A549 (cell line): ENCODE measurements around the gene NUFIP1. TPM values are rescaled to one million over a fixed set of nuclear protein-coding genes. Genes with fewer than 3 reads are reported as not detected.

Experiments used
- ATAC-seq, 2 experiments: fragments of 200-7000 bp in 1 of 2; fragments of >200 bp in 1 of 2; cut with Nextera tagmentation in 1 of 2; cut with Tn5 transposase in 1 of 2; 3 replicates each; pipeline versions ENCODE4 v1.8.0 to v1.9.1; 2018 to 2020; ENCODE audit warnings: mild to moderate bottlenecking in 1 of 2, moderate library complexity in 1 of 2
- CTCF ChIA-PET: fragments of 300-600 bp; sonication (Branson Sonifier 250); formaldehyde crosslinking; extraction: SDS; loops from one replicate; lab custom pipeline; 2021; ENCODE audit warnings: antibody characterized with exemption, inconsistent platforms; lab: Yijun Ruan, JAX
- POLR2A ChIA-PET: fragments of 350-600 bp; formaldehyde crosslinking; extraction: SDS; loops from one replicate; lab custom pipeline; 2021; ENCODE audit warnings: antibody characterized with exemption, inconsistent platforms; lab: Yijun Ruan, JAX
- DNase-seq, 2 experiments: peaks; one replicate each; pipeline versions ENCODE4 v3.0.0 to v3.0.0-alpha.2; 2011 to 2016; ENCODE audit warnings: low read depth in 1 of 2, low spot score in 1 of 2
- FAIRE-seq: peaks from 2 replicates; lab custom pipeline; 2011; peaks lifted over from hg19 to GRCh38; lab: Jason Lieb, UNC
- H3K27ac ChIP-seq, 2 experiments: fragments of >200 bp; sonication (Bioruptor Twin); formaldehyde crosslinking; 3 replicates each; pipeline ENCODE4 v1.5.1; 2016 to 2017
- H3K4me1 ChIP-seq: fragments of >200 bp; sonication (Bioruptor Twin); formaldehyde crosslinking; 3 replicates; pipeline ENCODE4 v1.6.1; 2016
- H3K4me2 ChIP-seq: fragments of >200 bp; sonication (Bioruptor Twin); formaldehyde crosslinking; 3 replicates; pipeline ENCODE4 v1.6.1; 2016
- H3K4me3 ChIP-seq: fragments of >200 bp; sonication (Bioruptor Twin); formaldehyde crosslinking; 3 replicates; pipeline ENCODE4 v1.5.1; 2016
- H3K9me3 ChIP-seq: fragments of >200 bp; sonication (Bioruptor Twin); formaldehyde crosslinking; 3 replicates; pipeline ENCODE4 v1.6.1; 2016
- CBX8 ChIP-seq: fragments of 200-600 bp; sonication (generic); IDR thresholded peaks from 2 replicates; pipeline ENCODE4 v1.6.1; 2016
- CHD2 ChIP-seq: fragments of 150-350 bp; IDR thresholded peaks from 2 replicates; pipeline ENCODE4 v1.6.1; 2014; ENCODE audit warnings: low read length; ENCODE audit not compliant: partially characterized antibody
- CHD4 ChIP-seq: fragments of 200-600 bp; sonication (generic); IDR thresholded peaks from 2 replicates; pipeline ENCODE4 v1.6.1; 2016; ENCODE audit warnings: antibody characterized with exemption, mild to moderate bottlenecking, borderline replicate concordance
- CTCF ChIP-seq: fragments of >200 bp; sonication (Bioruptor Twin); formaldehyde crosslinking; IDR thresholded peaks from 3 replicates; pipeline ENCODE4 v1.5.1; 2016
- E2F6 ChIP-seq: IDR thresholded peaks from 2 replicates; pipeline ENCODE4 v1.6.1; 2012; ENCODE audit warnings: low read depth, borderline replicate concordance
- EP300 ChIP-seq, 2 experiments: fragments of >200 bp; sonication (Bioruptor Twin); formaldehyde crosslinking; IDR thresholded peaks; 2 replicates in 1 of 2; 3 replicates in 1 of 2; pipeline ENCODE4 v1.6.1; 2016 to 2017
- FOSL2 ChIP-seq, 2 experiments: fragments of 450-650 bp in 1 of 2; fragments of >200 bp in 1 of 2; sonication (Bioruptor Twin) in 1 of 2; formaldehyde crosslinking; IDR thresholded peaks; 2 replicates each; pipeline versions ENCODE4 v1.5.0 to v1.6.1; 2016 to 2020; ENCODE audit warnings: mild to moderate bottlenecking in 1 of 2, moderate library complexity in 1 of 2
- HDAC2 ChIP-seq: fragments of 200-600 bp; sonication (generic); IDR thresholded peaks from 2 replicates; pipeline ENCODE4 v1.6.1; 2016
- JUN ChIP-seq, 2 experiments: fragments of >200 bp; sonication (Bioruptor Twin); formaldehyde crosslinking; IDR thresholded peaks; 2 replicates in 1 of 2; 3 replicates in 1 of 2; pipeline ENCODE4 v1.6.1; 2016 to 2017
- KDM5A ChIP-seq: fragments of 200-600 bp; sonication (generic); IDR thresholded peaks from 2 replicates; pipeline ENCODE4 v1.6.1; 2016; ENCODE audit warnings: antibody characterized with exemption, mild to moderate bottlenecking
- MAFK ChIP-seq: fragments of 450-650 bp; IDR thresholded peaks from 2 replicates; pipeline ENCODE4 v1.6.1; 2014; ENCODE audit not compliant: partially characterized antibody
- POLR2A ChIP-seq: IDR thresholded peaks from 2 replicates; pipeline ENCODE4 v1.6.1; 2012; ENCODE audit warnings: mild to moderate bottlenecking, low read length
- RAD21 ChIP-seq, 2 experiments: fragments of >200 bp in 1 of 2; sonication (Bioruptor Twin) in 1 of 2; formaldehyde crosslinking in 1 of 2; IDR thresholded peaks in 1 of 2; conservative IDR thresholded peaks in 1 of 2; 2 replicates in 1 of 2; 3 replicates in 1 of 2; pipeline ENCODE4 v1.6.1; 2012 to 2018; ENCODE audit warnings: inconsistent platforms in 1 of 2
- REST ChIP-seq: fragments of 200-600 bp; sonication (generic); IDR thresholded peaks from 2 replicates; pipeline ENCODE4 v1.6.1; 2016; ENCODE audit warnings: antibody characterized with exemption, mild to moderate bottlenecking, moderate library complexity
- RFX5 ChIP-seq: fragments of 450-650 bp; IDR thresholded peaks from 2 replicates; pipeline ENCODE4 v1.7.1; 2014; ENCODE audit warnings: antibody characterized with exemption, mild to moderate bottlenecking, moderate library complexity
- SMC3 ChIP-seq: fragments of >200 bp; sonication (Bioruptor Twin); formaldehyde crosslinking; IDR thresholded peaks from 3 replicates; pipeline ENCODE4 v1.6.1; 2018; ENCODE audit warnings: inconsistent platforms
- TP53 ChIP-seq: fragments of 250-450 bp; sonication (Bioruptor Pico); IDR thresholded peaks from 2 replicates; pipeline ENCODE4 v1.5.0; 2021; ENCODE audit warnings: mild to moderate bottlenecking, moderate library complexity
- ZNF302 ChIP-seq: fragments of 250-450 bp; sonication (Bioruptor Pico); IDR thresholded peaks from 2 replicates; pipeline ENCODE4 v1.9.0; 2021; ENCODE audit warnings: inconsistent platforms, mild to moderate bottlenecking, moderate library complexity
- WGBS: methylation state at CpG from one replicate; pipeline ENCODE4 v1.1.6; 2017; ENCODE audit errors: missing lambda C conversion rate; 5-methylcytosine and 5-hydroxymethylcytosine counted together
- polyA plus RNA-seq, 4 experiments: library from polyadenylated mRNA; depleted of rRNA in 3 of 4; stranded (reverse); fragments of >200 nt; fragmentation: RNase III in 1 of 4; extraction: RNeasy Plus Mini Kit Qiagen cat#74134 plus additional on column Dnase treatment in 1 of 4; gene quantifications; 2 replicates in 3 of 4; 3 replicates in 1 of 4; pipeline ENCODE4 v1.2.3, GENCODE V29; 2011 to 2017
- TF ChIP-seq, protein P1 (sequence below): fragments of 250-450 bp; sonication (Bioruptor Pico); IDR thresholded peaks from 2 replicates; pipeline ENCODE4 v1.5.0; 2021; ENCODE audit warnings: mild to moderate bottlenecking, moderate library complexity, borderline replicate concordance
- TF ChIP-seq, protein P2 (sequence below): IDR thresholded peaks from 2 replicates; pipeline ENCODE4 v1.6.1; 2012

NUFIP1 gene
- polyA plus RNA-seq, 2 of the 4 experiments (the other 2 are of a cell fraction), result 3.7 to 6.3 TPM

- ChIA-PET POLR2A (interaction anchor here (1.0 kb wide), 1 partner anchor 435 kb away, joined by 3 read pairs; no protein-coding TSS in a partner anchor), CTCF (interaction anchor here (1.0 to 2.0 kb wide), 11 partner anchors 10 to 447 kb away, joined by 3 to 8 read pairs (median 3); no protein-coding TSS in a partner anchor)
- Histone ChIP-seq H3K4me3 (peak overlapping the region; percentile 44), H3K27ac (peak overlapping the region; percentile 92 to 96), H3K4me1 (peaks cover 35% of the 10 kb centered on the region), H3K4me2 (peak overlapping the region; percentile 95), H3K9me3 (no peaks in the 10 kb centered on the region)
- DNase-seq (peak in 1 of 2 experiments; percentile 51), ATAC-seq (peak; percentile 91 to 92), FAIRE-seq (no peak)
- 14% methylated on average over 23 of the region's 26 CpGs for WGBS
- TF ChIP-seq, protein P1, sequence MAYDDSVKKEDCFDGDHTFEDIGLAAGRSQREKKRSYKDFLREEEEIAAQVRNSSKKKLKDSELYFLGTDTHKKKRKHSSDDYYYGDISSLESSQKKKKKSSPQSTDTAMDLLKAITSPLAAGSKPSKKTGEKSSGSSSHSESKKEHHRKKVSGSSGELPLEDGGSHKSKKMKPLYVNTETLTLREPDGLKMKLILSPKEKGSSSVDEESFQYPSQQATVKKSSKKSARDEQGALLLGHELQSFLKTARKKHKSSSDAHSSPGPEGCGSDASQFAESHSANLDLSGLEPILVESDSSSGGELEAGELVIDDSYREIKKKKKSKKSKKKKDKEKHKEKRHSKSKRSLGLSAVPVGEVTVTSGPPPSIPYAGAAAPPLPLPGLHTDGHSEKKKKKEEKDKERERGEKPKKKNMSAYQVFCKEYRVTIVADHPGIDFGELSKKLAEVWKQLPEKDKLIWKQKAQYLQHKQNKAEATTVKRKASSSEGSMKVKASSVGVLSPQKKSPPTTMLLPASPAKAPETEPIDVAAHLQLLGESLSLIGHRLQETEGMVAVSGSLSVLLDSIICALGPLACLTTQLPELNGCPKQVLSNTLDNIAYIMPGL (CRISPR knock-in tag), result 0 out of 2 replicates have a peak, but pooled peaks have one; percentile 46
- TF ChIP-seq CTCF (peak; percentile 34; the same call in 2 of the 3 replicates), E2F6 (peak; percentile 65; the same call in 1 of the 2 replicates), POLR2A (peak; percentile 47), EP300 (IDR thresholded peaks at IDR 0.05) (no peak), CHD4 (no peak), KDM5A (no peak), JUN (IDR thresholded peaks at IDR 0.05) (peak in 1 of 2 experiments; percentile 44; a peak in 4 of 5 replicates), FOSL2 (IDR thresholded peaks at IDR 0.05) (peak; percentile 43; the same call in 1 of the 2 replicates), FOSL2 (CRISPR knock-in tag; IDR thresholded peaks at IDR 0.05) (no peak; the same call in 1 of the 2 replicates), CBX8 (no peak), RAD21 (conservative IDR thresholded peaks at IDR 0.05 in 1 of 2, IDR thresholded peaks at IDR 0.05 in 1 of 2) (peak; percentile 42 to 47; a peak in 4 of 5 replicates), MAFK (peak; percentile 94), ZNF302 (0 out of 2 replicates have a peak, but pooled peaks have one; percentile 36), HDAC2 (no peak)
- TF ChIP-seq, protein P2, sequence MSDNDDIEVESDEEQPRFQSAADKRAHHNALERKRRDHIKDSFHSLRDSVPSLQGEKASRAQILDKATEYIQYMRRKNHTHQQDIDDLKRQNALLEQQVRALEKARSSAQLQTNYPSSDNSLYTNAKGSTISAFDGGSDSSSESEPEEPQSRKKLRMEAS, result peak; percentile 66
Observed at GRCh38 chr13:44918326-44919103, 70.8 kb downstream of the NUFIP1 start.

DNA sequence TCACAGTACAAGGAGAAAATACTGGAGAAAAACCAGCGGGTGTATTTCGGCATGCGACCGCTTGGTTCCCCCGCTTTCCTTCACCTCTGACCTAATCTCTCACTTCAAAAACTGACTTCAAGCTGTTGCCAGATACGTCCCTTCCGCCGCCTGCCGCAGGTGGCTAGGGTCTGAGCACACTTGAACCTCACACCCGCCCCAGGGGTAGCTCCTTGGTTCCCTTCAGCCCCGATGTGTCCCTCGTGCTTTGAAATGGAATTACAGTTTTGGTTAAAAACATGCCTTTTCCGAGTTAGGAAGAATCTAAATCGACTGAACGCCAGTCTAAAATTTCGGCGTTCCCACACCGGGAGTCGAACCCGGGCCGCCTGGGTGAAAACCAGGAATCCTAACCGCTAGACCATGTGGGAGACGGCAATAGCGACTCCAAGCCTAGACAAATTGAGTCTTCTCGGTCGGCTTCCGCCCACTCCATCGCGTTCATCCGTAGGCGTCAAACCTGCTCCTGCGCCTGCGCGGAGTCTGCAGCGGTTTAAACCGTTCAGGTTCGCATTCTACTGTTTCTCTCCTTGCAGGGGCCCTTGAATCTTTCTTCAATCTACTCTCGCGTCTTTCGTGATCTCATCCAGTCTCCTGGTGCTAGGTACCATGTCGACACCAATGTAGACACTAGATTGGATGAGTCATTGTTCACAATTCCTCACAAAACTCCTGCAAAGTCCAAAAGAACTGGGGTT is 71.5 kb downstream of the NUFIP1 start:
- no peak for FAIRE-seq
- Histone ChIP-seq H3K4me3 (peak overlapping the region; percentile 44), H3K4me1 (peaks cover 29% of the 10 kb centered on the region), H3K9me3 (no peaks in the 10 kb centered on the region), H3K4me2 (peak overlapping the region; percentile 96), H3K27ac (peak overlapping the region; percentile 92 to 96)
- ChIA-PET CTCF (interaction anchor here (0.7 to 2.2 kb wide), 12 partner anchors 10 to 434 kb away, joined by 3 to 7 read pairs (median 3); no protein-coding TSS in a partner anchor), POLR2A (interaction anchor here (0.5 to 1.1 kb wide), 8 partner anchors 12 to 481 kb away, joined by 3 to 6 read pairs (median 3); no protein-coding TSS in a partner anchor)
- WGBS, result 2% methylated on average over 41 of the region's 41 CpGs
- peak; percentile 64 to 95 for DNase-seq
- ATAC-seq, result peak; percentile 86 to 89
- TF ChIP-seq, protein P1 (CRISPR knock-in tag), result no peak
- TF ChIP-seq TP53 (CRISPR knock-in tag) (peak; percentile 79; the same call in 1 of the 2 replicates), REST (peak; percentile 46), SMC3 (peak; percentile 50; the same call in 2 of the 3 replicates), CHD2 (peak; percentile 76), FOSL2 (IDR thresholded peaks at IDR 0.05) (no peak), FOSL2 (CRISPR knock-in tag; IDR thresholded peaks at IDR 0.05) (peak; percentile 91), RFX5 (no peak), E2F6 (peak; percentile 63; the same call in 1 of the 2 replicates)
